ENCODE measurements around the gene NDUFAB1.

Gene NDUFAB1

GRCh38 chr16:23607726-23608125, 11.6 kb upstream of the NDUFAB1 start:
- no peak for TF ChIP-seq BHLHE40 (IDR thresholded peaks at IDR 0.05; ENCODE audit: borderline replicate concordance)
- ChIA-PET POLR2A (no interaction called here), CTCF (interaction anchor here (1.1 kb wide), 1 partner anchor 11 kb away, joined by 3 read pairs; no protein-coding TSS in a partner anchor)
- DNase-seq (ENCODE audit: extremely low spot score) = no peak

- ChIA-PET CTCF (interaction anchor here (0.6 to 1.4 kb wide), 14 partner anchors 8 to 81 kb away, joined by 3 to 4 read pairs (median 3); partner anchors contain the start of genes EARS2 and UBFD1), POLR2A (interaction anchor here (1.0 to 1.5 kb wide), 7 partner anchors 8 to 120 kb away, joined by 3 to 6 read pairs (median 3); partner anchors contain the start of genes EARS2, GGA2 and UBFD1)
- DNase-seq (ENCODE audit: extremely low spot score) = peak; percentile 52
Observed at GRCh38 chr16:23597003-23597756, 1.1 kb upstream of the NDUFAB1 start.

GRCh38 chr16:23595246-23595950, 718 bp downstream of the NDUFAB1 start:
- CTCF ChIA-PET = no interaction called here
- no peak for TF ChIP-seq FOXK2 (IDR thresholded peaks at IDR 0.05)
- no peak for TF ChIP-seq L3MBTL2 (conservative IDR thresholded peaks at IDR 0.05)
- no peak for TF ChIP-seq FOXM1 (IDR thresholded peaks at IDR 0.05; ENCODE audit: borderline replicate concordance)
- no peak for TF ChIP-seq CTBP1 (IDR thresholded peaks at IDR 0.05; ENCODE audit: borderline replicate concordance)
- TF ChIP-seq PKNOX1 (IDR thresholded peaks at IDR 0.05) = no peak
- no peak for TF ChIP-seq ELF4 (IDR thresholded peaks at IDR 0.05)
- no peak for TF ChIP-seq HDGF (IDR thresholded peaks at IDR 0.05; ENCODE audit: borderline replicate concordance)
- no peak for TF ChIP-seq TARDBP (IDR thresholded peaks at IDR 0.05)
- no peak for TF ChIP-seq SUZ12 (IDR thresholded peaks at IDR 0.05)
- TF ChIP-seq BHLHE40 (IDR thresholded peaks at IDR 0.05; ENCODE audit: borderline replicate concordance) = no peak
- no peak for TF ChIP-seq ZNF384 (IDR thresholded peaks at IDR 0.05)
- no peak for TF ChIP-seq NFRKB (IDR thresholded peaks at IDR 0.05)
- TF ChIP-seq LEF1 (IDR thresholded peaks at IDR 0.05; ENCODE audit: borderline replicate concordance) = no peak
- TF ChIP-seq SP1 (IDR thresholded peaks at IDR 0.05) = no peak
- DNase-seq (ENCODE audit: extremely low spot score) = no peak
- POLR2A ChIA-PET = no interaction called here

More at GRCh38 chr16:23597003-23597756, 1.1 kb upstream of the NDUFAB1 start:
- no peak for TF ChIP-seq ELF4 (IDR thresholded peaks at IDR 0.05)
- 0 out of 2 replicates have a peak, but pooled peaks have one; percentile 43 for TF ChIP-seq HDGF (IDR thresholded peaks at IDR 0.05; ENCODE audit: borderline replicate concordance)
- no peak for TF ChIP-seq FOXK2 (IDR thresholded peaks at IDR 0.05)
- no peak for TF ChIP-seq SP1 (IDR thresholded peaks at IDR 0.05)
- no peak for TF ChIP-seq BHLHE40 (IDR thresholded peaks at IDR 0.05; ENCODE audit: borderline replicate concordance)
- peak; percentile 92 for TF ChIP-seq PKNOX1 (IDR thresholded peaks at IDR 0.05)
- no peak for TF ChIP-seq FOXA1 (IDR thresholded peaks at IDR 0.05)
- no peak for TF ChIP-seq ZNF384 (IDR thresholded peaks at IDR 0.05)

GRCh38 chr16:23594186-23594585, 1.9 kb downstream of the NDUFAB1 start:
- ChIA-PET POLR2A (no interaction called here), CTCF (no interaction called here)
- no peak for DNase-seq (ENCODE audit: extremely low spot score)
- TF ChIP-seq HDGF (IDR thresholded peaks at IDR 0.05; ENCODE audit: borderline replicate concordance) (no peak), ARNT (IDR thresholded peaks at IDR 0.05) (no peak), SP1 (IDR thresholded peaks at IDR 0.05) (no peak), ELF4 (IDR thresholded peaks at IDR 0.05) (no peak), TARDBP (IDR thresholded peaks at IDR 0.05) (no peak), LEF1 (IDR thresholded peaks at IDR 0.05; ENCODE audit: borderline replicate concordance) (no peak), L3MBTL2 (conservative IDR thresholded peaks at IDR 0.05) (no peak), FOXK2 (IDR thresholded peaks at IDR 0.05) (no peak), CTBP1 (IDR thresholded peaks at IDR 0.05; ENCODE audit: borderline replicate concordance) (no peak), NFRKB (IDR thresholded peaks at IDR 0.05) (no peak), PKNOX1 (IDR thresholded peaks at IDR 0.05) (no peak), BHLHE40 (IDR thresholded peaks at IDR 0.05; ENCODE audit: borderline replicate concordance) (no peak)

- TF ChIP-seq HDGF (IDR thresholded peaks at IDR 0.05; ENCODE audit: borderline replicate concordance) (no peak), LEF1 (IDR thresholded peaks at IDR 0.05; ENCODE audit: borderline replicate concordance) (no peak), BHLHE40 (IDR thresholded peaks at IDR 0.05; ENCODE audit: borderline replicate concordance) (no peak), SP1 (IDR thresholded peaks at IDR 0.05) (no peak), TARDBP (IDR thresholded peaks at IDR 0.05) (no peak), SUZ12 (IDR thresholded peaks at IDR 0.05) (no peak), PKNOX1 (IDR thresholded peaks at IDR 0.05) (no peak), ARNT (IDR thresholded peaks at IDR 0.05) (no peak), ELF4 (IDR thresholded peaks at IDR 0.05) (no peak), L3MBTL2 (conservative IDR thresholded peaks at IDR 0.05) (no peak), FOXM1 (IDR thresholded peaks at IDR 0.05; ENCODE audit: borderline replicate concordance) (no peak), ZNF384 (IDR thresholded peaks at IDR 0.05) (no peak), NFRKB (IDR thresholded peaks at IDR 0.05) (no peak), CTBP1 (IDR thresholded peaks at IDR 0.05; ENCODE audit: borderline replicate concordance) (no peak), FOXK2 (IDR thresholded peaks at IDR 0.05) (no peak), FOXA1 (IDR thresholded peaks at IDR 0.05) (no peak)
- CTCF ChIA-PET = no interaction called here
- POLR2A ChIA-PET = no interaction called here
- no peak for DNase-seq (ENCODE audit: extremely low spot score)
Observed at GRCh38 chr16:23590181-23590580, 5.9 kb downstream of the NDUFAB1 start.
